Small intestine (tissue), 7 donors: ENCODE results near the gene INHBA. TPM values are rescaled to one million over a fixed set of nuclear protein-coding genes. Genes with fewer than 3 reads are reported as not detected.

ENCODE experiments used
- DNase-seq, 2 donors: peaks; one replicate each; pipeline versions ENCODE4 v3.0.0 to v3.0.0-alpha.2; 2013
- FAIRE-seq: peaks from 2 replicates; lab custom pipeline; 2012; peaks lifted over from hg19 to GRCh38; lab: Jason Lieb, UNC
- H3K27ac ChIP-seq, 3 donors: one replicate each; pipeline ENCODE4 v1.5.1; 2013; ENCODE audit warnings: low read length in 2 of 3, mild to moderate bottlenecking in 2 of 3, control low read depth in 1 of 3, inconsistent platforms in 1 of 3, low read depth in 1 of 3, moderate library complexity in 1 of 3
- H3K27me3 ChIP-seq, 3 donors: one replicate each; pipeline ENCODE4 v1.6.1; 2013; ENCODE audit warnings: low read length in 3 of 3, inconsistent platforms in 1 of 3; ENCODE audit not compliant: control insufficient read depth in 3 of 3, insufficient read depth in 3 of 3
- H3K36me3 ChIP-seq, 3 donors: one replicate each; pipeline ENCODE4 v1.6.1; 2013; ENCODE audit warnings: low read length in 3 of 3, inconsistent platforms in 1 of 3, low read depth in 1 of 3, mild to moderate bottlenecking in 1 of 3, moderate library complexity in 1 of 3; ENCODE audit not compliant: control insufficient read depth in 3 of 3, insufficient read depth in 2 of 3
- H3K4me1 ChIP-seq, 3 donors: one replicate each; pipeline ENCODE4 v1.6.1; 2013; ENCODE audit warnings: low read length in 2 of 3, inconsistent platforms in 1 of 3, low read depth in 1 of 3, mild to moderate bottlenecking in 1 of 3, moderate library complexity in 1 of 3; ENCODE audit not compliant: control insufficient read depth in 3 of 3, insufficient read depth in 2 of 3
- H3K4me3 ChIP-seq, 3 donors: one replicate each; pipeline ENCODE4 v1.5.1; 2013; ENCODE audit warnings: low read length in 3 of 3, control low read depth in 1 of 3, inconsistent platforms in 1 of 3, low read depth in 1 of 3, mild to moderate bottlenecking in 1 of 3, moderate library complexity in 1 of 3
- H3K9me3 ChIP-seq, 2 donors: one replicate each; pipeline ENCODE4 v1.6.1; 2013; ENCODE audit warnings: low read depth in 1 of 2, low read length in 1 of 2; ENCODE audit not compliant: control insufficient read depth in 2 of 2, insufficient read depth in 1 of 2
- WGBS, 3 donors: extraction: QIAGEN DNeasy Blood & Tissue Kit; methylation state at CpG; one replicate each; pipeline ENCODE4 v1.1.7; 2013; 5-methylcytosine and 5-hydroxymethylcytosine counted together
- polyA plus RNA-seq, 4 donors: library from polyadenylated mRNA; stranded (reverse) in 3 of 4; unstranded in 1 of 4; fragments of 200-250 nt in 3 of 4; fragments of 120-200 nt in 1 of 4; gene quantifications; one replicate each; pipeline versions ENCODE4 v1.2.1 to v1.2.3, GENCODE V29; 2013
- donor health status: healthy with polysubstance abuse.
- donor health status: control.
- donor health status: control.
- donor health status: Bipolar disorder and iron deficiency.
- donor health status: healthy.

Gene INHBA
- polyA plus RNA-seq, 4 donors, result 0.27 to 1.2 (median 0.63) TPM; not detected in 1

- FAIRE-seq (no peak), DNase-seq (no peak)
- H3K4me1 ChIP-seq, result no peaks in the 10 kb centered on the region
- 66 to 77% (median 71%) methylated on average over 3 of the region's 3 CpGs for WGBS, 3 donors
- H3K9me3 ChIP-seq, result peaks cover 0 to 13% of the 10 kb centered on the region in 2 donors
- H3K27ac ChIP-seq, result no peak overlapping the region
- no peaks in the 10 kb centered on the region for H3K27me3 ChIP-seq
- H3K36me3 ChIP-seq, result no peaks in the 10 kb centered on the region
- no peak overlapping the region for H3K4me3 ChIP-seq
These were observed 35.9 kb upstream of the INHBA start for GRCh38 chr7:41738806-41739205.

GRCh38 chr7:41738336-41738735 is 35.4 kb upstream of the INHBA start:
- peaks cover 0 to 13% of the 10 kb centered on the region in 2 donors for H3K9me3 ChIP-seq

GRCh38 chr7:41735206-41735605 is 32.3 kb upstream of the INHBA start:
- Histone ChIP-seq H3K27me3 (no peaks in the 10 kb centered on the region), H3K4me3 (no peak overlapping the region), H3K36me3 (no peaks in the 10 kb centered on the region), H3K9me3 (no peaks in the 10 kb centered on the region), H3K27ac (no peak overlapping the region), H3K4me1 (no peaks in the 10 kb centered on the region)
- DNase-seq, result no peak
- no peak for FAIRE-seq
- WGBS, 3 donors, result 78 to 83% (median 82%) methylated on average over 3 of the region's 3 CpGs

More at GRCh38 chr7:41738336-41738735, 35.4 kb upstream of the INHBA start:
- Histone ChIP-seq H3K4me3 (no peak overlapping the region), H3K4me1 (no peaks in the 10 kb centered on the region), H3K27me3 (no peaks in the 10 kb centered on the region), H3K27ac (no peak overlapping the region), H3K36me3 (no peaks in the 10 kb centered on the region)
- FAIRE-seq, result no peak
- no peak for DNase-seq
- 69 to 81% (median 76%) methylated on average over 4 of the region's 4 CpGs for WGBS, 3 donors

- no peaks in the 10 kb centered on the region for H3K27me3 ChIP-seq
- DNase-seq, result no peak
- WGBS, 3 donors, result 67 to 76% (median 75%) methylated on average over 7 of the region's 7 CpGs
- no peak overlapping the region for H3K27ac ChIP-seq
- H3K4me1 ChIP-seq, result no peaks in the 10 kb centered on the region
- H3K4me3 ChIP-seq, result no peak overlapping the region
- no peak for FAIRE-seq
- H3K36me3 ChIP-seq, result no peaks in the 10 kb centered on the region
- no peaks in the 10 kb centered on the region for H3K9me3 ChIP-seq
These were observed 30.0 kb upstream of the INHBA start for GRCh38 chr7:41732843-41733306.

- H3K27me3 ChIP-seq, result no peaks in the 10 kb centered on the region
- no peaks in the 10 kb centered on the region for H3K9me3 ChIP-seq
- no peak overlapping the region for H3K4me3 ChIP-seq
- no peak for DNase-seq
- H3K4me1 ChIP-seq, result no peaks in the 10 kb centered on the region
- no peak overlapping the region for H3K27ac ChIP-seq
- no peaks in the 10 kb centered on the region for H3K36me3 ChIP-seq
- WGBS, 3 donors, result 30 to 43% (median 31%) methylated on average over 3 of the region's 3 CpGs
- FAIRE-seq, result no peak
These were observed 29.5 kb upstream of the INHBA start for GRCh38 chr7:41732436-41732785.

- H3K36me3 ChIP-seq, result no peaks in the 10 kb centered on the region
- 57 to 64% (median 62%) methylated on average over 7 of the region's 7 CpGs for WGBS, 3 donors
- H3K9me3 ChIP-seq, result no peaks in the 10 kb centered on the region
- H3K27ac ChIP-seq, result no peak overlapping the region
- H3K4me1 ChIP-seq, result no peaks in the 10 kb centered on the region
- DNase-seq (peak in 1 of 2 donors; percentile 18), FAIRE-seq (no peak)
- no peak overlapping the region for H3K4me3 ChIP-seq
- H3K27me3 ChIP-seq, result no peaks in the 10 kb centered on the region
These were observed 28.9 kb upstream of the INHBA start for GRCh38 chr7:41731493-41732435.

GRCh38 chr7:41730668-41731067 is 27.8 kb upstream of the INHBA start:
- Histone ChIP-seq H3K4me1 (no peaks in the 10 kb centered on the region), H3K27me3 (no peaks in the 10 kb centered on the region), H3K27ac (no peak overlapping the region), H3K36me3 (no peaks in the 10 kb centered on the region), H3K4me3 (no peak overlapping the region), H3K9me3 (no peaks in the 10 kb centered on the region)
- DNase-seq (no peak), FAIRE-seq (no peak)
- 18 to 45% (median 21%) methylated on average over 3 of the region's 3 CpGs for WGBS, 3 donors

- H3K4me1 ChIP-seq, result no peaks in the 10 kb centered on the region
- DNase-seq (no peak), FAIRE-seq (no peak)
- H3K36me3 ChIP-seq, result no peaks in the 10 kb centered on the region
- H3K9me3 ChIP-seq, result no peaks in the 10 kb centered on the region
- H3K27me3 ChIP-seq, result no peaks in the 10 kb centered on the region
- 85 to 96% (median 88%) methylated on average over 1 of the region's 1 CpG for WGBS, 3 donors
- no peak overlapping the region for H3K4me3 ChIP-seq
- no peak overlapping the region for H3K27ac ChIP-seq
These were observed 27.3 kb upstream of the INHBA start for GRCh38 chr7:41730161-41730560.
